DND-41 (cell line): ENCODE results near the gene FUT1.

ENCODE experiments used
- ATAC-seq: fragments of 200-7000 bp; cut with Tn5 transposase; 3 replicates; pipeline ENCODE4 v1.9.1; 2021; ENCODE audit warnings: low read depth; ENCODE audit not compliant: insufficient read depth
- DNase-seq: peaks from one replicate; pipeline ENCODE4 v3.0.0-alpha.2; 2020
- H2AFZ ChIP-seq: 2 replicates; pipeline ENCODE4 v1.6.0; 2012; ENCODE audit warnings: low read depth, low read length
- H3K27ac ChIP-seq: 2 replicates; pipeline ENCODE4 v1.5.1; 2012; ENCODE audit warnings: low read length, inconsistent platforms
- H3K27me3 ChIP-seq: fragments of 200-600 bp; sonication (generic); 2 replicates; pipeline ENCODE4 v1.6.0; 2012; ENCODE audit warnings: low read length, mild to moderate bottlenecking, inconsistent platforms; ENCODE audit not compliant: insufficient read depth, poor library complexity
- H3K36me3 ChIP-seq: 2 replicates; pipeline ENCODE4 v1.5.1; 2012; ENCODE audit warnings: low read length, inconsistent platforms; ENCODE audit not compliant: insufficient read depth
- H3K4me1 ChIP-seq: 2 replicates; pipeline ENCODE4 v1.5.1; 2012; ENCODE audit warnings: mild to moderate bottlenecking, low read length; ENCODE audit not compliant: insufficient read depth
- H3K4me2 ChIP-seq: 2 replicates; pipeline ENCODE4 v1.6.0; 2012; ENCODE audit warnings: mild to moderate bottlenecking, moderate library complexity, low read length, inconsistent platforms; ENCODE audit not compliant: insufficient read depth
- H3K4me3 ChIP-seq, 2 experiments: fragments of 200-600 bp in 1 of 2; shearing (Covaris generic) in 1 of 2; 2 replicates each; pipeline ENCODE4 v1.5.1; 2012 to 2016; ENCODE audit warnings: inconsistent platforms in 2 of 2, low read length in 2 of 2, mild to moderate bottlenecking in 2 of 2, low read depth in 1 of 2, moderate library complexity in 1 of 2
- H3K79me2 ChIP-seq: 2 replicates; pipeline ENCODE4 v1.6.0; 2012; ENCODE audit warnings: low read length, inconsistent platforms; ENCODE audit not compliant: insufficient read depth
- H3K9ac ChIP-seq: 2 replicates; pipeline ENCODE4 v1.6.0; 2012; ENCODE audit warnings: low read depth, mild to moderate bottlenecking, inconsistent platforms, low read length, moderate library complexity
- H3K9me3 ChIP-seq: 2 replicates; pipeline ENCODE4 v1.5.1; 2012; ENCODE audit warnings: low read length, moderate library complexity, mild to moderate bottlenecking, inconsistent platforms; ENCODE audit not compliant: insufficient read depth, severe bottlenecking
- H4K20me1 ChIP-seq: 2 replicates; pipeline ENCODE4 v1.6.0; 2012; ENCODE audit warnings: low read length; ENCODE audit not compliant: insufficient read depth
- CTCF ChIP-seq: IDR thresholded peaks from 2 replicates; pipeline ENCODE4 v1.5.1; 2012; ENCODE audit warnings: borderline replicate concordance, low read length, moderate library complexity, mild to moderate bottlenecking; ENCODE audit not compliant: poor library complexity, severe bottlenecking; ENCODE audit errors: extremely low read depth
- EZH2 ChIP-seq: IDR thresholded peaks from 3 replicates; pipeline ENCODE4 v1.6.1; 2012; ENCODE audit warnings: borderline replicate concordance, low read depth, mild to moderate bottlenecking, moderate library complexity, low read length, inconsistent platforms; ENCODE audit not compliant: severe bottlenecking

FUT1 gene

GRCh38 chr19:48750771-48751504, 1.5 kb downstream of the FUT1 start:
- Histone ChIP-seq H3K27me3 (peaks cover 16% of the 10 kb centered on the region), H3K4me1 (peaks cover 10% of the 10 kb centered on the region), H3K9ac (no peak overlapping the region), H4K20me1 (no peaks in the 10 kb centered on the region), H3K4me2 (no peak overlapping the region), H3K79me2 (no peaks in the 10 kb centered on the region), H3K4me3 (no peak overlapping the region), H3K36me3 (no peaks in the 10 kb centered on the region), H2AFZ (no peak overlapping the region), H3K27ac (no peak overlapping the region), H3K9me3 (no peaks in the 10 kb centered on the region)
- TF ChIP-seq EZH2 (no peak), CTCF (no peak)
- DNase-seq (no peak), ATAC-seq (no peak)

GRCh38 chr19:48750351-48750750, 2.1 kb downstream of the FUT1 start:
- Histone ChIP-seq H3K27ac (no peak overlapping the region), H3K4me2 (no peak overlapping the region), H2AFZ (no peak overlapping the region), H3K9me3 (no peaks in the 10 kb centered on the region), H3K4me3 (no peak overlapping the region), H3K9ac (no peak overlapping the region), H3K27me3 (peaks cover 16% of the 10 kb centered on the region), H3K4me1 (peaks cover 10% of the 10 kb centered on the region), H4K20me1 (no peaks in the 10 kb centered on the region), H3K36me3 (no peaks in the 10 kb centered on the region), H3K79me2 (no peaks in the 10 kb centered on the region)
- DNase-seq = no peak
- ATAC-seq = no peak
- TF ChIP-seq CTCF (no peak), EZH2 (no peak)

- Histone ChIP-seq H3K4me2 (no peak overlapping the region), H4K20me1 (no peaks in the 10 kb centered on the region), H3K4me3 (no peak overlapping the region), H3K27me3 (peaks cover 16% of the 10 kb centered on the region), H3K9ac (no peak overlapping the region), H3K9me3 (no peaks in the 10 kb centered on the region), H3K79me2 (no peaks in the 10 kb centered on the region), H3K4me1 (peaks cover 16% of the 10 kb centered on the region), H3K36me3 (no peaks in the 10 kb centered on the region), H3K27ac (no peak overlapping the region), H2AFZ (no peak overlapping the region)
- DNase-seq (no peak), ATAC-seq (no peak)
- TF ChIP-seq CTCF (no peak), EZH2 (no peak)
Observed at GRCh38 chr19:48749571-48750198, 2.8 kb downstream of the FUT1 start.
